T-helper 1 cell treated with Interleukin-12 subunit alpha and Interleukin-12 subunit beta and Interleukin-4 antibody, amounts not matched to agents 30 μg/mL and 1 μg/mL, for 36 hours (primary cell): ENCODE results near the gene CDK14.

ENCODE experiments used
- H3K27ac Mint-ChIP-seq: one replicate; pipeline ENCODE4 v1.8.0; 2021; ENCODE audit warnings: mild to moderate bottlenecking, mixed read lengths
- H3K27me3 Mint-ChIP-seq: one replicate; pipeline ENCODE4 v1.8.0; 2021; ENCODE audit warnings: low read depth, mixed read lengths
- H3K36me3 Mint-ChIP-seq: one replicate; pipeline ENCODE4 v1.8.0; 2021; ENCODE audit warnings: low read depth, mixed read lengths
- H3K4me1 Mint-ChIP-seq: one replicate; pipeline ENCODE4 v1.8.0; 2021; ENCODE audit warnings: low read depth, mixed read lengths
- H3K4me3 Mint-ChIP-seq: one replicate; pipeline ENCODE4 v1.8.0; 2021; ENCODE audit warnings: mild to moderate bottlenecking, moderate library complexity, mixed read lengths
- H3K9me3 Mint-ChIP-seq: one replicate; pipeline ENCODE4 v1.8.0; 2021; ENCODE audit warnings: mixed read lengths

CDK14 gene

DNA sequence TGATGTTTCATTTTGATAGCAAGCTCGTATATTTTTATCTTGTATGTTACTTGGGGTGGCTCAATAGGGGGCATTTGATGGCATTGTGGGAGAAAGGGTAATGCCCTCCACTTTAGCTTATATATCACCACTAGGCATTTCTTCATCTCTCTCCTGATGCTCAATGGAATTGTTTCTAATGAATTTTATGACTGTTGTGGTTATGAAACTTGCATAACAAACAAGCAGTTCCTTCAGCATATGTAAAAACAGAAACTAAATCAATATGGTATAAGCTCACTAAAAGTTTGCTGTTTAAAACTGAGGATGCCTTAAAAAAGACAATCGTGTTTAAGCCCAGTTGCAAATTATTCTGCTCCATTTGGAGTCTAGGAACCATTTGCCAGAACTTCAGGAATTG, 75.5 kb downstream of the CDK14 start:
- no peaks in the 10 kb centered on the region for H3K9me3 Mint-ChIP-seq
- H3K4me1 Mint-ChIP-seq, result no peaks in the 10 kb centered on the region
- no peaks in the 10 kb centered on the region for H3K36me3 Mint-ChIP-seq
- H3K27me3 Mint-ChIP-seq, result no peaks in the 10 kb centered on the region
- no peak overlapping the region for H3K4me3 Mint-ChIP-seq
- no peak overlapping the region for H3K27ac Mint-ChIP-seq

DNA sequence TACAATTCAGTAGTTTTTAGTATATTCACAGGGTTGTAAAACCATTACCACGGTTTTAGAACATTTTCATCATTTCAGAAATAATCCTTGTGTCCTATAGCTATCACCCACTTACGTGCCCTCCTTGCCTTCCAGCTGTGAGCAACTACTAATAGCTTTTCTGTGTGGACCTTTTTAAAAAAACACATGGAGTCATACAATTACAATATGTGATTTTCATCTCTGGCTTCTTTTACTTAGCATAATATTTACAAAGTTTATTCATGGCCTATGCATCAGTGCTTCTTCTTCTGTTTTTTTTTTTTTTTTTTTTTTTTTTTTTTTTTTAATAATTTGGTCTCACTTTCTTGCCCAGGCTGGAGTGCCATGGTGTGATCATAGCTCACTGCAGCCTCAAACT, 76.1 kb downstream of the CDK14 start:
- Mint-ChIP-seq H3K27ac (no peak overlapping the region), H3K4me3 (no peak overlapping the region), H3K4me1 (no peaks in the 10 kb centered on the region), H3K36me3 (no peaks in the 10 kb centered on the region), H3K9me3 (no peaks in the 10 kb centered on the region), H3K27me3 (no peaks in the 10 kb centered on the region)

DNA sequence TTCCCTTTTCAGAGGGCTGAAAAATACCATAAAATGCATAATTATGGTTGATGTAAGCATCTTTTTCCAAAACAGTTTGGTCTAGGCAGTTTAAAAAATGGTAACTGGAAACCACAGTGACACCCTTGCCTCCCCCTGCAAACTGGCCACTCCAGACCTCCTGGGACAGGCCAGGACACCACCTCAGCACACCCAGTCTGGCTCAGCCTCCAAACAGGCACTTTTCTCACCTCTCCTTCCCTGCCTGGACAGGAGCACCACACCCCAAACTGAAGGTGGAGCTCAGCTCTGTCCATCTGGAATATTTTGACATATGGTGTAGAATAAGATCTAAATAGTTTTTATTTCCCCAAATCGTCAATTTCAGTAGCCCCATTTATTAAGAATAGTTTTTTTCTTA, 78.5 kb downstream of the CDK14 start:
- Mint-ChIP-seq H3K27ac (no peak overlapping the region), H3K27me3 (no peaks in the 10 kb centered on the region), H3K36me3 (no peaks in the 10 kb centered on the region), H3K4me1 (no peaks in the 10 kb centered on the region), H3K9me3 (no peaks in the 10 kb centered on the region), H3K4me3 (no peak overlapping the region)

DNA sequence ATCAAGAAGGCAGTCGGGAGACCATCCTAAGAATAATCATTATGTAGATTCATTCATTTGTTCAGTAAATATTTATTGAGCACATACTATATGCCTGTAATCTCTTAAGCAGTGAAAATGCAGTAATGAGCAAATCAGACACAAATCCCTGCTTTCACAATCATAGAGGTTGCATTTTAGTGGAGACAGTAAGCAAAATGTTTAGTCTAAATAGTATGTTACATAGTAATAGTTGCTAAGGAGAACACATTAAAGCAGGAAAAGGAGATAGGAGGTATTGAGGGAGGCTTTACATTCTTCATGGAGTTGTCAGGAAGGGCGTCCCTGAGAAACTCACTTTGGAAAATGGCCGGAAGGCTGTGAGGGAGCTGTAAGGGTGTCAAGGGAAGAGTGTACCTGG, 79.9 kb downstream of the CDK14 start:
- H3K36me3 Mint-ChIP-seq, result no peaks in the 10 kb centered on the region
- no peaks in the 10 kb centered on the region for H3K27me3 Mint-ChIP-seq
- no peaks in the 10 kb centered on the region for H3K4me1 Mint-ChIP-seq
- no peak overlapping the region for H3K27ac Mint-ChIP-seq
- H3K9me3 Mint-ChIP-seq, result no peaks in the 10 kb centered on the region
- no peak overlapping the region for H3K4me3 Mint-ChIP-seq

DNA sequence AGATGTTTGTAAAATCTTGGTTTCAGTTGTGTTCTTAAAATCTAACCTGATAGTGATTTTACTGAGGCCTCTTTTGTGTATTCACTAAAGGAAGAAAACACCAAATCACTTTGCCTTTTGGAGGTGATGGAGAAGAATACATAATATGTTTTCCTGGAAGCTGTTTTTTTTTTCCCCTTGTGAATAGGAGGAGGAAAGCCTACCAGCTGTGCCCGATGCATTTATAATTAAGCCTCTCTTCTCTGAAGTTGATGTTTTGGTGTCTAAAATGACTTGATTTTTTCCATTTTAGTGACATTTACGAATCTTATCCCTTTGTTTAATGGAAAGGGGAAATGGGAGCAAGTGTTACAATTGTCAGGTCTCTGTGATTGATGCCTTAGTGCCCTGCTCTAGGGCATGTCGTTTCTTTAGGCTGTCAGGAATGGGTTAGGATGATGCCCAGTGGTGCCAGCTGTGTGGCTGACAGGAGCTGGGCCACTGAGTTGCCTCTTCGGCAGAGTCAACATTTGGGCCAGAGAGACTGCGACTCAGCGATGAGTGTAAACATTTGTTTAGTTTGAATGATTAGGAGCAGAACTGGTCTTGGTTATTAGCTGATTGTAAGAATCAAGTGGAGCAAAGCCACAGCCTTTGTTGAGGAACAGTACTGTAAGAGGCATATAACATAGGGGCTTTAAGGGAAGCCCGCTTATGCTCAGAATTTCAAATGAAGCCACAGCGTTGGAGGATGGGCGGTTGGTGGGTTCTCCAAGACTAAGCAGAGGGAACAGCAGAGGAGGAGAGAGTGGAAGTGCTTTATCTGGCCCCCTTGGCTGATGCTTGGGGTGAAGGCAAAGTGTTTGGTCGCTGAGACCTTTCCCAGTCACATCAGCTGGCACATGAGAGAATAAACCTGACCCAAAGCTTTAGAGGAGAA, 81.6 kb downstream of the CDK14 start:
- Mint-ChIP-seq H3K36me3 (no peaks in the 10 kb centered on the region), H3K4me3 (no peak overlapping the region), H3K9me3 (no peaks in the 10 kb centered on the region), H3K4me1 (no peaks in the 10 kb centered on the region), H3K27ac (no peak overlapping the region), H3K27me3 (no peaks in the 10 kb centered on the region)

DNA sequence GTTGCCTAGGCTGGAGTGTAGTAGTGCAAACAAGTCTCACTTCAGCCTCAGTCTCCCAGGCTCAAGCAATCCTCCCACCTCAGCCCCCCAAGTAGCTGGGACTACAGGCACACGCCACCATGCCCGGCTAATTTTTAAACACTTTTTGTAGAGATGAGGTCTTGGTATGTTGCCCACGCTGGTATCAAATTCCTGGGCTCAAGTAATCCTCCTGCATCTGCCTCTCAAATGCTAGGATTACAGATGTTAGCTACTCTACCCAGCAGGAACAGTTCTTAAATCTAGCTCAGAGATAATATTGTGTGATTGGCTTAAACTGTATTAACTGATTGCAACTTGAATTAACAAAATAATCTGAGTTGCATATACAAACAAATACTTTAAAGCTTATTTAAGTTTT, 82.9 kb downstream of the CDK14 start:
- Mint-ChIP-seq H3K4me1 (no peaks in the 10 kb centered on the region), H3K36me3 (no peaks in the 10 kb centered on the region), H3K27me3 (no peaks in the 10 kb centered on the region), H3K9me3 (no peaks in the 10 kb centered on the region), H3K4me3 (no peak overlapping the region), H3K27ac (no peak overlapping the region)

DNA sequence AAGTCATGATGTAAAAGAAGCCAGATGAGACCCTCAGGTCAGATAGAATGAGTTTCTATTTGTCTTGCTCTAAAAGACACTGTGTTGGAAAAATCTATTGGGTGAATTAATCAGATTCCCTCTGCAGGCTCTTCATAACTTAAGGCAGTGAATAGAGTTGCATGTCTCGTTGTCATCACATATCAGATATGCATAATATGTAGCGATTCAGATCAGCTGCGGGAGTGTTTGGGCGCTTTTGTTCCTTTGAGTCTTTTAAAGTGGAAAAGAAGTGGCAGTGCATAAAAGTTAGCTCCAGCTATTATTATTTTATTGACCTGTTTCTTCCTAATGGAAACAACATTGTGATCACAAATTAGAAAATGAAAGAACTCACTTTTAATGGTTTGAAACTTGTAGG, 84.4 kb downstream of the CDK14 start:
- H3K4me1 Mint-ChIP-seq, result no peaks in the 10 kb centered on the region
- no peak overlapping the region for H3K27ac Mint-ChIP-seq
- no peak overlapping the region for H3K4me3 Mint-ChIP-seq
- no peaks in the 10 kb centered on the region for H3K36me3 Mint-ChIP-seq
- H3K9me3 Mint-ChIP-seq, result no peaks in the 10 kb centered on the region
- H3K27me3 Mint-ChIP-seq, result no peaks in the 10 kb centered on the region

DNA sequence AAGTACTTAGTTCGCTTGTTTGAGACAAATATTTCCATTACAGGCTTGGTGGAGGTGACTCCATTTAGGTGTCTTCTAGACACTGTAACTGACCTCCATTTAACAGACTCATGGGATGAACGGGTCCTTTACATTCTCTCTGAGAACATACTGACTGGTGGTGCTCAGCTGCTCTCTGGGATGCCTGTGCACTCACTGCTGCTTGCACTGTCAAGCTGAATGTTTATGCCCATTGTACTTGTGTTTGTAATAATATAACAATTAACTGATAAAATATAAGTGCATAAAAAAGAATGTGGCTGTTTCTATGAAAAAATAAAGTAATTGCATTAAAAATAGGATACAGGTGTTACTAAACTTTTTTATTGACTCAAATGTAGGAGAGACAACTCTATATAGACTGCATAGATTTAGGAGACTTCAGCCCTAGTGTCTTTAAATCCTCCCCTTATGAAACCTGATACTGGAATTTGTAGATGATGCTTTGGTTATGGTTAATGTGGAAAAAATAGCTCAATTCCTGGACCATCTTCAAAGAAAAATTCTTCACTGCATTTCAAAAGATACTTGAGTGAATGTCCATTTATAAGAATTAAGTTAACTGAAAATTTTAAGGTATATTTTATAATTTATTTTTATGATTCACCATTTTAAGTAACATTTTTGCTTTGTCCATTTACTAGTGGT, 85.4 kb downstream of the CDK14 start:
- H3K4me3 Mint-ChIP-seq, result no peak overlapping the region
- H3K4me1 Mint-ChIP-seq, result no peaks in the 10 kb centered on the region
- H3K36me3 Mint-ChIP-seq, result no peaks in the 10 kb centered on the region
- no peak overlapping the region for H3K27ac Mint-ChIP-seq
- no peaks in the 10 kb centered on the region for H3K9me3 Mint-ChIP-seq
- no peaks in the 10 kb centered on the region for H3K27me3 Mint-ChIP-seq

DNA sequence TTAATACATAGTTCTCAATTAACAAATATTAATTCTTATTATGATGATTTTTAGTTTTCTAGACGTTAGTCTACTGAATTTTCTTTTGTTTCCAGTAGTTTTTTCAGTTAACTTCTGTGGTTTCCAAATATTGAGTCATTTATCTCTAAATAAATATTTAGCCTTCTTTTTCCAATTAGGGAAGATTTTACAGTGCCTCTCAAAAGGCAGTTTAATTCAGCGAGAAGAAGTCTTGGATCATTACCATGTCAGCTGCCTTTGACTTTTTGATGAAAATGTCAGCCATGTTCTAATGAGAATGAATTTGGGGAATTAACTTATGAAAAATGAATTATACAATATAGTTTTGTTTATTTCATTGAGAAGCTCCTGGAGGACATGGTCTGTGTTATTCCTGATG, 90.0 kb downstream of the CDK14 start:
- no peaks in the 10 kb centered on the region for H3K4me1 Mint-ChIP-seq
- no peak overlapping the region for H3K4me3 Mint-ChIP-seq
- H3K27me3 Mint-ChIP-seq, result no peaks in the 10 kb centered on the region
- no peak overlapping the region for H3K27ac Mint-ChIP-seq
- no peaks in the 10 kb centered on the region for H3K36me3 Mint-ChIP-seq
- no peaks in the 10 kb centered on the region for H3K9me3 Mint-ChIP-seq

DNA sequence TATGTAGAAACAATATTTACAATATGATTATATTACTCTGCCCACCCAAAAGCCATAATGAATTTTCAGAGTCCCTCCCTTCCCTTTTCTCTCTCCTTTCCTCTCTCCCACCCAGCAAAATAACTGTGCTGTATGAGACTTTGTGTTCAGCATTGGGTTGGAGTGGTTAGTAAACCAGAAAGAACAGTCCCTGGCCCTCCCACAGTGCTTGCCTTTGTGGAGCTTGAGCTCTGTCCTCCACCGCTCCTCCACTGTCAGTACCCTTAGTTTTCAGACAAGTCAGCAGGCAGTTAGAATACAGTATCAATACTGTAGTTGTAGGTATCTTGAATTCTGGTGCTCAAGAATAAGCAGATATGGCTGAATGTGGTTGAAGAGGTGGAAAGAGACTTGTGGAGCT, 92.7 kb downstream of the CDK14 start:
- Mint-ChIP-seq H3K9me3 (no peaks in the 10 kb centered on the region), H3K27me3 (no peaks in the 10 kb centered on the region), H3K27ac (no peak overlapping the region), H3K4me3 (no peak overlapping the region), H3K4me1 (no peaks in the 10 kb centered on the region), H3K36me3 (no peaks in the 10 kb centered on the region)

DNA sequence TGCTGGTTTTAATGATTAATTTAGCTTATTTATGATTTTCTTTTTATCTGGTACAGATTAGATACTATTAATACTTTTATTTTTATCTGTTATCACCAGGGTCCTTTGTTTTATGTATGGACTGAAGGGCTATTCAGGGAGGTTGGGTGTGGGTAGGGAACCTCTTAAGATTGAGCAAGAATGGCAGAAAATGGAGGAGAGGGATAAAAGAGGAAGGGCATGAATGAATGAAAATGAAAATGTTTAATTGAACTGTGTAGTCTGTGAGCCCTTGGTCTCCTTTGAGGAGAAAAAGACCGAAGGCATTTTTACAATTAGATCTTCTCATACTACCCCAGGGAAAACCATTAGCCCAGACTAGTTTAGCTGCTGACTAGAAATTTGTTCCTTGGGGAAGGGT, 93.1 kb downstream of the CDK14 start:
- H3K4me1 Mint-ChIP-seq, result no peaks in the 10 kb centered on the region
- H3K27ac Mint-ChIP-seq, result no peak overlapping the region
- H3K9me3 Mint-ChIP-seq, result no peaks in the 10 kb centered on the region
- H3K27me3 Mint-ChIP-seq, result no peaks in the 10 kb centered on the region
- H3K36me3 Mint-ChIP-seq, result no peaks in the 10 kb centered on the region
- no peak overlapping the region for H3K4me3 Mint-ChIP-seq

DNA sequence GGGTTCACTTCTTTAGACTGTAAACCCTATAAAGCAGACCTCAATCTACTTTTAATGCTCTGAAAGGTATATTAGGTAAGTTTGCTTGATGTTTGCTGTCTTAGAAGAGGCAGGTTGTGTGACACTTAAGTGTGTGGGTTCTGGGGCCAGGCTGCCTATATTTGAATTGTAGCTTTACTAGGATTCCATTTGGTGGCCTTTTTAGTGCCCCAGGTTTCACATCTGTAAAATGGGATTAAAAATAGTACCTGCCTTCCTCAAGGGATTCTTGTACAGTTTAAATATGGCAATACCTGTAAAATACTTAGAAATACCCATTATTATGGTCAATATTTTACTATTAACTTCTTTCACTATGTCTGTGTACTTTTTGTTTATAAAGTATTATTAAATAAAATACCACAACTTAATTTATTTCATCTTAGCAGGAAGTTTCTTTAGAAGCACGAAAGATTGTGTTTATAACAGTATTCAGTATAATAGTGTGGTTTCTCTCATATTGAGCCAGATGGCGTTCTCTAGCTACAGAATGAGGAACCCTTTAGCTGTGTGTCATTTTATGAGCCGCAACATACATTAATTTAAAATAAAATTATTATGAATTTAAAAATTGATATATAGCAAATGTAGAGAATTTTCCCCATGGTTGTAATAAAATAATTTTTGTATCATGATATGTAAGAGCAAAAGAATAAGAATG, 94.2 kb downstream of the CDK14 start:
- Mint-ChIP-seq H3K4me1 (no peaks in the 10 kb centered on the region), H3K36me3 (no peaks in the 10 kb centered on the region), H3K9me3 (no peaks in the 10 kb centered on the region), H3K27me3 (no peaks in the 10 kb centered on the region), H3K4me3 (no peak overlapping the region), H3K27ac (no peak overlapping the region)

DNA sequence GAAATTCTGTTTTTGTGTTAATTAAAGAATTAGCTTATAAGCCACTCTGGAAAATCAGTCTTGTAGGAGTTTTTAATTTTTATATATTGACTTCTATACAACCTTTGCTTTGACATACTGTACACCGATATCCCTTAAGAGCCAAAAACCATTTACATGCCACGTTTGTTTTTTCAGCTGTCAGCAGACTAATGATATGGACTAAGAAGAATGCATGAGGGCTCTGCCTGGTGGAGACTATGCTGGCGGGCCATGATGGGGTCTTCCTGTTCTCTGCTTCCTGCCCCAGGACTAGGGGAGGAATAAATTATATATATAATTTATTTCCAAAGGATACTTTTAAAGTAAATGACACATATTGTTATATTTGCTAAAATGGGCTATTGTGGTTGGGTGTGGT, 96.3 kb downstream of the CDK14 start:
- no peak overlapping the region for H3K4me3 Mint-ChIP-seq

DNA sequence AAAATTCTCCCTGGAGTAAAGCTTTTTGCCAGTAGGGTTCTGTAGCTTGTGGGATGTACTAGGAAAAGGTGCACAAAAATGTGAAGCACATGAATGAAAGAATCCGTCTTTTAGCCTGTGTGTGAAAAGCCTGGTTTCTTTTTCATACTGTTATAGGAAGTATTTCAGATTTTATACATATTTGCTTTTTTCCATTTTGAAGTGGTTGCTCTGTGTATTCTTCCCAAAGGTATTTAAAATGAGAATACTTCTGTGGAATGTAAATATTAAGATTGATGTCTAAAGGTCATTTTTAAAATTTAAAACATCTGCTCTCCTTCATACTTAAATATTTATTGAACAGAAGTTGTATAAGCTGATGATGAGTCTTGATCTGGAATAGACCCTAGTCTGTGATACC, 96.8 kb downstream of the CDK14 start:
- H3K36me3 Mint-ChIP-seq, result no peaks in the 10 kb centered on the region
- H3K4me1 Mint-ChIP-seq, result no peaks in the 10 kb centered on the region
- H3K9me3 Mint-ChIP-seq, result no peaks in the 10 kb centered on the region
- no peak overlapping the region for H3K4me3 Mint-ChIP-seq
- no peaks in the 10 kb centered on the region for H3K27me3 Mint-ChIP-seq
- H3K27ac Mint-ChIP-seq, result no peak overlapping the region

More for the DNA sequence above, 96.3 kb downstream of the CDK14 start:
- Mint-ChIP-seq H3K27ac (no peak overlapping the region), H3K27me3 (no peaks in the 10 kb centered on the region), H3K36me3 (no peaks in the 10 kb centered on the region), H3K9me3 (no peaks in the 10 kb centered on the region), H3K4me1 (no peaks in the 10 kb centered on the region)

DNA sequence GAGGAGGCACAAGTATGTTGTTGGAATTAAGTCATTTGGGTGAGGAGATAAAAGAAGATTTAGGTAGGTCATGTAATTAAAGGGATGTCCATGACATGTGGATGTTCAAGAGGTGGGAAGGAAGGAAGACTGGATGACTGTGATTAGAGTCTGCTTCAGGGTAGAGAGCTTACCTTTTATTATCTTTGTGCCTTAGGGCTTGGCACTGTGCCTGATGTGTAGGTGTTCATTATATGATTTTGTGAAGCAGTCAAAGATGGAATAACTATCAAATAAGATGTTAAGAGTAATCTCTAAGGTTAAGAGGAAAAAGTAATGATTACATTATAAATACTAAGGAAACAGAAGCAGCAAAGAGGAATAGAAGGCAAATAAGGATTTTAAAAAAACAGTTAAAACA, 97.8 kb downstream of the CDK14 start:
- Mint-ChIP-seq H3K36me3 (no peaks in the 10 kb centered on the region), H3K27me3 (no peaks in the 10 kb centered on the region), H3K9me3 (no peaks in the 10 kb centered on the region), H3K4me3 (no peak overlapping the region), H3K4me1 (no peaks in the 10 kb centered on the region), H3K27ac (no peak overlapping the region)
